GM21619 (cell line): ENCODE measurements around the gene ZNF302.
A peak's percentile ranks its signal among the peaks of the same experiment; 100 is the strongest.

ENCODE experiments used
- ATAC-seq: cut with Tn5 transposase; IDR thresholded peaks from one replicate; pipeline ENCODE4 v1.9.1; 2021; ENCODE audit not compliant: unreplicated experiment

Gene ZNF302

DNA sequence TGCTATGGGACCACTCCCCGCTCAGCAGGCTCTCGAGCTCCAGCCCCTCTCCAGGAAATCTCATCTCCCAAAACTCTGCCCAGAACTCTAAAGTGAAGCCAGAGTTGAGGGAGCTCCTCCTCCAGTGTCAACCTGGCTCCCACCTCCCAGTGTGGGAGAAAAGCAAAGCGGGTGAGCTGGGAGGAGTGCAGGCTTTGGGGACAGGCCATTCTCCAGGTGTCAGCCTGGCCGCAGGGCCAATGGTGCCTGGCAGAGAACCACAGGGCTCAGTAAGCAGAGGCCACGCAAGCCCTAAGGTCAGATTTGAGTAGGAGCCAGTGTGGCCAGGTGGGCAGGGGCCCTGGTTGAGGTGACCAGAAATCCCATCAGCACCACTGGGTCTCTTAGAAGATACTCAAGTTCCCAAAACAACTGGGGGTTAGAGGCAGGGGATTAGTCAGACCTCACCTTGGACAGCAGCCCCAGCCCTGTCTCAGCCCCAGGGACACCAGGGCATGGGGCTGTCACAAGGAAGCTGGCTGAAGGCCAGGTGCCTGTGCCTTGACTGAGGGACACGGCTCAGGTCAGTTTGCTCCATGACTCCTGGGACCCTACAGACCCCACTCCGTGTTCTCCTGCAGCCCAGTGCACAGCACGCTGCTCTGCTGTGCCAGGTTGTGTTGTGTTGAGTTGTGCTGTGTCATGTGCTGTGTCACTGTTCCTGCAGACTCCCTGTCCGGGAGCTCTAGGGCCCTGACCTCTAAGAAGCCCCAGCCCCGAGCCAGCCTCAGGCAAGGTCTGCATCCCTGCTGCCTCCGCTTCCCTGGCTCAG is 53.7 kb downstream of the ZNF302 start:
- no peak for ATAC-seq

DNA sequence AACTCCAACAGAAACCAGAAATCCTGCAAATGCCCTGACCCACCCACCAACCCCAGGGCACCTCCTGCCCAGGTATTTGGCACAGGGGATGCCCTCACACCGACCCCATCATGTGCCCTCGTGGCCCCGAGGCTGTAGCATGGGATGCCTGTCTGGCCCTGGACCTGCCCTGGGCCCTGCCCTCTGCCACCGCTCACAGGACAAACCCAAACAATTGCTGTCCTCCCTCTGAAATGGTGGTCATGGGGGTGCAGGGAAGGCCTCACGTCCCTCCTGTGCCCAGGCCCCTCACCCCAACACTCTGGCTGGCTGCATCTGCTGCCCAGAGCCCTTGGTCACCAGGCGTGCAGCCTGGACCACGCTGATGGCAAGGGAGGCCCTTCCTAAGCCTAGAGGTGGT is 54.5 kb downstream of the ZNF302 start:
- ATAC-seq: no peak

DNA sequence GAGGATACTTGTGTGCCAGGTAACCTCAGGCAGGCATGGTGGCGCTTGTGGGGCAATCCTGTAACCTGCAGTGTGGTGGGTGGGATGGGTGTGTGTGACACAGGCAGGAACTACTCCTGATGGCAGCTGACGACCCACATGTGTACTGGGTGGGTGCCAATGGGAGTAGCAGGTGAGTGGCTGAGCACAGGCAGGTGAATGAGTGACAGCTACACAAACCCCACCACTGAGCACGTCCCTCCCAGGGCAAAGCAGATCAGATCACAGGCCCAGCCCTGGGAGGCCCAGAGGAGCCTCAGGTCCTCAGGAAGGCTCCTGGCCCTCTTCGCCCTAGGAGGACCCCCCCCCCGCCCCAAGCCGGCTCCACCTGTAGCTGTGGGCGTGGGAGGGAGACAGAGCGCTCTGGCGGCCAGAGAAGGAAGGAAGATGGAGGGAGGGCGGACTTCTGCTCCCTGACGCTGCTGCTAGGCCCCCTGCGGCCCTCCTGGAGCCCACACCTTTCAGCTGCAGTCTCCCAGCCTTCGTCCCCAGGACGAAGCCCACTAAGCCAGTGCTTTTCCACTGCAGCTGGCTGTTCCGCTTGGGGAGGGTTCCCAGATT is 55.2 kb downstream of the ZNF302 start:
- ATAC-seq: no peak

DNA sequence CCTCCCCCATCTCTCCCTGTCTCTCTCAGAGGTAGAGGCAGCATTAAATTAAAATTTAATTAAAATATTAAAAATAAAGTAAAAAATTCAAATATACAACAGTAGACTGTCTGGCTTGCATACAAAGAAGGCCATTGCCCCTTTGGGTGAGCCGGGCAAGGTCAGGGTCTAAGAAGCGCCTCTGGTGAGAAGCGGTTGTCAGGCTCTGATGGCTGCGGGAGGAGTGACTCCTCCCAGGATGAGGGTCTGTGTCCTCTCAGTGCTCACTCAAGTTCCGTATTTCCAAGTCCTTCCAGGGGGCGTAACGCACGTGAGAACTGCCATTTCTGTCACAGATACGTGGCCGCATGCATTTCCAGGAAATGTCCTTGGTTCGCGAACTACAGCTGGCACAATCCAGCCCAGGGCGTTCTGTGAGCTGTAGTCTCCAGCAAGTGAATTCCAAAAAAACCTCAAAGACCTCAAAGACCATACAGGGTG is 55.8 kb downstream of the ZNF302 start:
- peak; percentile 12 for ATAC-seq

DNA sequence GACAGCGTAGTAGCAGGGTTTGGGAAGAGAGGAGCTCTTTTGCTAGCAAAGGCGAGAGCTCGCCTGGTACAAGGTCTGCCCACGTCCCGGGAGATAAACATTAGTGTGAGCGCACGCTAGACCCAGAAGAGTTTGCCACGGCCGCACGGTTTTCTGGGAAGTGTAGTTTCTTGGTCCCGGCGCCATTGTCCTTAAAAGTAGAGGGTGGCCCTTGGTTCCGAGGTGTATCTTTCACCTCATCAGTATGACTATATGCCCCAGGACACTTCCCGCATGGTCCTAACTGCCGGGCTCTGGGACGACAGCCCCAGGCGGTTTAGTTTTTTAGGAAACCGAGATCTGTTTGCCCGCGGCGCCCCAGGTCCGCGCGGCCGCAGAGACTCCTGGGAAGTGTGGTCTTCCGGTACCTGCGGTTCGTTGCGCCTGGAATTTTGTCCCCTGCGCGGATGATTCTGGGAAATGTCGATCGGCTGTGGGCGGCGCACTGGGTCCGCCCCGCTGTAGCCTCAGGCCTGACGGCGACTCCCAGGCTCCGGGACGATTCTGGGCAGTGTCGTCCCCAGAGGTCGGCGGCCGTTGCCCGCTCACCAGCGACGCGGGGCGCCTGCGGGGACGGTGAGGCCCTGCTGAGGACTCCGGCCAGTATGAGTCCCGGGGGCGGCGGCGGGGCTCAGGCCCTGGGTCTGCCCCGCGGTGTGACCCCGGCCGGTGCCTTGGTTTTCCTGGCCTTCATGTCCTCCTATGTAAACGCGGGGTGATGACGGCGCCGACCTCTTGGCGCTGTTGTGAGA is 56.5 kb downstream of the ZNF302 start, which contains the start of gene ZNF181:
Gene ZNF181, plus strand, starts transcription at position 498 of the 791 bp plus-strand sequence. CDS start 795 bp downstream, outside the sequence.
- peak; percentile 78 for ATAC-seq

DNA sequence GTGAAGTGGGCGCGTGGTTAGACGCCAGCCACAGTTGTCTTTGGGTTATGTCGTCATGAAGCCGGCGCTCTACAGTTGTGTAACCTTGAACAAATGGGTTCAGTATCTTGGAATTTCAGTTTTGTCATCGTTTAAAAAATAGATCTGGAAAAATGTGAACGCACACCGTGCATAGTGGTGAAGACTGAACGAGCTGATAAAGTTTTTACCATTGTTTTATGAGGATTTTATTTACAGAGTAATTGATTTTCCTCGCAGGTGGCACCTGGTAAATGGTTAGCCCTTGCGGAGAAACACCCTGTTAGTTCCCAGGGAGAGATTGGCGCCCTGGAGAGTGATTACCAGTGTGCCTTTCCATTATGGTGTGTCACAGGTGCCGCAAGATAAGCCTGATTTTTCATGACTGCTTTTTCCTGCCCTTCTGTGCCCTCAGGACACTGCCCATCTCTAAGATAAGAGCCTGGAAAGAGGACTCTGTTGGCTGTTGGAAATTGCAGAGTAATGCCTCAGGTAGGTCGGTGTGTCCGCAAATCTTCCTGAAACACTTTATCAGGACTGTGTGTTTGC is 57.1 kb downstream of the ZNF302 start:
- no peak for ATAC-seq
